ENCODE measurements around the gene KRTAP10-7. TPM values are rescaled to one million over a fixed set of nuclear protein-coding genes. Genes with fewer than 3 reads are reported as not detected.

KRTAP10-7 gene
- total and polyA plus RNA-seq, 9 of the 15 experiments (the other 6 are each of a cell fraction or from before 2014, with no cell fraction given) = not detected

GRCh38 chr21:44614961-44615391 lies 14.6 kb downstream of the KRTAP10-7 start (continued):
- no peak for TF ChIP-seq WHSC1 (IDR thresholded peaks at IDR 0.05; ENCODE audit: low read length)
- no peak for TF ChIP-seq TEAD2 (tag; IDR thresholded peaks at IDR 0.05)
- TF ChIP-seq TARDBP (IDR thresholded peaks at IDR 0.05) = no peak

GRCh38 chr21:44615466-44615865 lies 15.1 kb downstream of the KRTAP10-7 start:
- Histone ChIP-seq H3K27me3 (ENCODE audit: control insufficient read depth in 2 of 2, insufficient read depth in 2 of 2, low read length in 2 of 2) (peaks cover 14 to 44% of the 10 kb centered on the region in 2 experiments; a peak in 4 of 5 replicates), H3K79me2 (ENCODE audit: control insufficient read depth, insufficient read depth, low read length) (no peaks in the 10 kb centered on the region), H3K9me3 (replicated peaks; ENCODE audit: control insufficient read depth, insufficient read depth, low read depth, low read length) (no peaks in the 10 kb centered on the region; the same call in 1 of the 2 replicates), H3K9ac (ENCODE audit: insufficient read depth in 1 of 2, low read depth in 2 of 2, low read length in 2 of 2) (no peak overlapping the region), H3K4me2 (ENCODE audit: insufficient read depth, low read length) (no peak overlapping the region), H4K20me1 (replicated peaks; ENCODE audit: control insufficient read depth, insufficient read depth, low read length) (no peaks in the 10 kb centered on the region), H2AFZ (ENCODE audit: low read depth, low read length) (no peak overlapping the region), H3K4me3 (no peak overlapping the region), H3K27ac (ENCODE audit: extremely low read depth, low read depth, low read length) (no peak overlapping the region), H3K36me3 (ENCODE audit: control insufficient read depth, insufficient read depth, low read length) (no peaks in the 10 kb centered on the region), H3K4me1 (replicated peaks in 1 of 2; ENCODE audit: control insufficient read depth in 2 of 2, insufficient read depth in 2 of 2, low read length in 2 of 2) (peaks cover 0 to 10% of the 10 kb centered on the region in 2 experiments; a peak in 2 of 5 replicates), H3K9me1 (ENCODE audit: control insufficient read depth, insufficient read depth, low read length) (peaks cover 3% of the 10 kb centered on the region)
- FAIRE-seq (no peak), DNase-seq (ENCODE audit: extremely low read depth in 1 of 4, low spot score in 3 of 4) (no peak), ATAC-seq (no peak)
- TF ChIP-seq ZNF354B (CRISPR knock-in tag; IDR thresholded peaks at IDR 0.05) = no peak
- in situ Hi-C loops (cut with MboI) = no loop called here
- POLR2A ChIA-PET = interaction anchor here (0.6 to 0.8 kb wide), 2 partner anchors 11 to 232 kb away, joined by 3 read pairs; no protein-coding TSS in a partner anchor
- BruUV-seq (replicated peaks) = no TSS peak
- intact Hi-C loops (cut with micrococcal nuclease) = no loop called here
- CTCF ChIA-PET (ENCODE audit: low intra/inter-chr PET ratio) = no interaction called here
- WGBS (ENCODE audit: insufficient coverage, low coverage, missing lambda C conversion rate) = 2% methylated on average over 8 of the region's 8 CpGs
